NCI-H1048 (cell line): Measurements from ENCODE around the gene KCNQ1.

Source experiments
- DNase-seq: peaks from one replicate; lab custom pipeline; 2025; lab: John Stamatoyannopoulos, UW

Gene KCNQ1

GRCh38 chr11:2865922-2866577 lies 421.2 kb downstream of the KCNQ1 start:
- DNase-seq = no peak

- no peak for DNase-seq
Observed at GRCh38 chr11:2867142-2867541, 422.3 kb downstream of the KCNQ1 start.

- DNase-seq = peak; percentile 71
Observed at GRCh38 chr11:2867722-2868505, 423.1 kb downstream of the KCNQ1 start.

- DNase-seq = no peak
Observed at GRCh38 chr11:2868506-2869133, 423.8 kb downstream of the KCNQ1 start.

GRCh38 chr11:2869134-2869526 lies 424.3 kb downstream of the KCNQ1 start:
- DNase-seq = no peak

- DNase-seq = no peak
Observed at GRCh38 chr11:2869561-2870427, 425.0 kb downstream of the KCNQ1 start.

GRCh38 chr11:2870460-2870859 lies 425.7 kb downstream of the KCNQ1 start:
- DNase-seq = no peak

GRCh38 chr11:2870969-2871680 lies 426.3 kb downstream of the KCNQ1 start:
- no peak for DNase-seq

- DNase-seq = no peak
Observed at GRCh38 chr11:2874963-2875362, 430.2 kb downstream of the KCNQ1 start.

GRCh38 chr11:2877474-2877873 lies 432.7 kb downstream of the KCNQ1 start:
- no peak for DNase-seq

GRCh38 chr11:2878782-2879181 lies 434.0 kb downstream of the KCNQ1 start:
- DNase-seq = no peak

GRCh38 chr11:2880646-2881045 lies 435.8 kb downstream of the KCNQ1 start:
- DNase-seq = no peak

GRCh38 chr11:2881076-2881980 lies 436.5 kb downstream of the KCNQ1 start:
- DNase-seq = no peak

- DNase-seq = no peak
Observed at GRCh38 chr11:2881981-2882375, 437.2 kb downstream of the KCNQ1 start.

GRCh38 chr11:2882396-2883110 lies 437.7 kb downstream of the KCNQ1 start:
- DNase-seq = no peak

GRCh38 chr11:2883640-2883978 lies 438.8 kb downstream of the KCNQ1 start:
- DNase-seq = no peak

GRCh38 chr11:2883979-2884815 lies 439.4 kb downstream of the KCNQ1 start:
- DNase-seq = no peak

- DNase-seq = no peak
Observed at GRCh38 chr11:2885017-2885677, 440.3 kb downstream of the KCNQ1 start.
